Mammary epithelial cell (primary cell): ENCODE results near the gene OLFML1.

ENCODE experiments used
- EZH2 ChIP-seq: IDR thresholded peaks from 2 replicates; pipeline ENCODE4 v1.6.1; 2012; ENCODE audit warnings: low read length, inconsistent platforms, borderline replicate concordance
- TF ChIP-seq, protein P1 (sequence below), 2 donors: IDR thresholded peaks in 1 of 2; conservative IDR thresholded peaks in 1 of 2; 2 replicates each; pipeline ENCODE4 v1.5.1; 2011 to 2012; ENCODE audit warnings: inconsistent platforms in 2 of 2, low read length in 2 of 2, mild to moderate bottlenecking in 2 of 2, control low read depth in 1 of 2, low read depth in 1 of 2; ENCODE audit not compliant: insufficient read depth in 1 of 2; ENCODE audit errors: extremely low read depth in 1 of 2

GRCh38 chr11:7516475-7516874, 31.2 kb downstream of the OLFML1 start:
- TF ChIP-seq, protein P1, sequence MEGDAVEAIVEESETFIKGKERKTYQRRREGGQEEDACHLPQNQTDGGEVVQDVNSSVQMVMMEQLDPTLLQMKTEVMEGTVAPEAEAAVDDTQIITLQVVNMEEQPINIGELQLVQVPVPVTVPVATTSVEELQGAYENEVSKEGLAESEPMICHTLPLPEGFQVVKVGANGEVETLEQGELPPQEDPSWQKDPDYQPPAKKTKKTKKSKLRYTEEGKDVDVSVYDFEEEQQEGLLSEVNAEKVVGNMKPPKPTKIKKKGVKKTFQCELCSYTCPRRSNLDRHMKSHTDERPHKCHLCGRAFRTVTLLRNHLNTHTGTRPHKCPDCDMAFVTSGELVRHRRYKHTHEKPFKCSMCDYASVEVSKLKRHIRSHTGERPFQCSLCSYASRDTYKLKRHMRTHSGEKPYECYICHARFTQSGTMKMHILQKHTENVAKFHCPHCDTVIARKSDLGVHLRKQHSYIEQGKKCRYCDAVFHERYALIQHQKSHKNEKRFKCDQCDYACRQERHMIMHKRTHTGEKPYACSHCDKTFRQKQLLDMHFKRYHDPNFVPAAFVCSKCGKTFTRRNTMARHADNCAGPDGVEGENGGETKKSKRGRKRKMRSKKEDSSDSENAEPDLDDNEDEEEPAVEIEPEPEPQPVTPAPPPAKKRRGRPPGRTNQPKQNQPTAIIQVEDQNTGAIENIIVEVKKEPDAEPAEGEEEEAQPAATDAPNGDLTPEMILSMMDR (conservative IDR thresholded peaks at IDR 0.05 in 1 of 2, IDR thresholded peaks at IDR 0.05 in 1 of 2; ENCODE audit: extremely low read depth in 1 of 2, insufficient read depth in 1 of 2, low read depth in 1 of 2, low read length in 2 of 2): no peak
- no peak for TF ChIP-seq EZH2
